GM10266 (cell line): ENCODE measurements around the gene SLFN12.
"Not testable (repeated sequence)": the region's sequence is repeated elsewhere in the genome, so short reads cannot be mapped to it uniquely, and the experiment has no call there.

Source experiments
- DNase-seq: peaks from one replicate; pipeline ENCODE4 v3.0.0; 2012; ENCODE audit errors: extremely low spot score
- TF ChIP-seq, protein P1 (sequence below): IDR thresholded peaks from 2 replicates; pipeline ENCODE4 v1.5.1; 2012; ENCODE audit warnings: mild to moderate bottlenecking, low read depth; ENCODE audit not compliant: control insufficient read depth, insufficient read depth; ENCODE audit errors: missing control alignments

The SLFN12 gene

DNA sequence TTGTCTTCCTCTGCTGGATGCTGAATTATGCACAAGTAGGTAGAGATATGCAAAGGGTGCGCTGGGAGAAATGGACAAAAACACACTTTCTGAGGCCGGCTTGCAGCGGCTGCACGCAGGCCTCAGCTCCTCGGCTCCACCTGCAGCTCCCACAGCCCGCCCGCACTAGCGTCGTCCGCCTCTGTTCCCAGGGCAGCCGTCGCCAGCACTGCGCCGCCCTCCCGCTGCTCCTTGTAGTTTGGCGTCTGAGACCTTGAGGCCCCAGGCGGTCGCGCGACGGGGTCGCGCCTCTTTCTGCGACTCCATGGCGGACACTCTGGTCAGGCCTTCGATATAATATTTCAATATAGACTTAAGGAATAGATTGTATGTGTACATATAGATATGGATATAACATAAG lies 24.8 kb downstream of the SLFN12 start:
- TF ChIP-seq, protein P1, sequence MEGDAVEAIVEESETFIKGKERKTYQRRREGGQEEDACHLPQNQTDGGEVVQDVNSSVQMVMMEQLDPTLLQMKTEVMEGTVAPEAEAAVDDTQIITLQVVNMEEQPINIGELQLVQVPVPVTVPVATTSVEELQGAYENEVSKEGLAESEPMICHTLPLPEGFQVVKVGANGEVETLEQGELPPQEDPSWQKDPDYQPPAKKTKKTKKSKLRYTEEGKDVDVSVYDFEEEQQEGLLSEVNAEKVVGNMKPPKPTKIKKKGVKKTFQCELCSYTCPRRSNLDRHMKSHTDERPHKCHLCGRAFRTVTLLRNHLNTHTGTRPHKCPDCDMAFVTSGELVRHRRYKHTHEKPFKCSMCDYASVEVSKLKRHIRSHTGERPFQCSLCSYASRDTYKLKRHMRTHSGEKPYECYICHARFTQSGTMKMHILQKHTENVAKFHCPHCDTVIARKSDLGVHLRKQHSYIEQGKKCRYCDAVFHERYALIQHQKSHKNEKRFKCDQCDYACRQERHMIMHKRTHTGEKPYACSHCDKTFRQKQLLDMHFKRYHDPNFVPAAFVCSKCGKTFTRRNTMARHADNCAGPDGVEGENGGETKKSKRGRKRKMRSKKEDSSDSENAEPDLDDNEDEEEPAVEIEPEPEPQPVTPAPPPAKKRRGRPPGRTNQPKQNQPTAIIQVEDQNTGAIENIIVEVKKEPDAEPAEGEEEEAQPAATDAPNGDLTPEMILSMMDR = no peak
- DNase-seq = no peak

DNA sequence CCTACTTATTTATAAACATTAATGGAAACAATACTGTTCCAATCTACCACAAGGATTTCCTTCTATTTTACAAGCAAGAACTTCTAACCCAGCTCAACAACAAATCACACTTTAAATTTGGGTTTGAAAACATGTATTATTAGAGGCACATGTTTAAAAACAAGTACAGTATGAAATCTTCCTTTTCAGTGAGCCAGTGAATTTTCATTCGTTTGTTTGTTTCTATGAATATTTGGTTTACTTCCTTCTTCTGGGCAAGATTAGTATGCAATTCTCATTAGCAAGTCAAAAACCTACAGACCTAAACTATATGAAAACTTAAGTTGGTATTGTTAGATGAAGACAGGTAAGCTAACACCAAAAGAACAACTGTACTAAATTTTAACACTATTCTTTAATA lies 25.7 kb downstream of the SLFN12 start:
- DNase-seq = no peak
- TF ChIP-seq, protein P1 = no peak

DNA sequence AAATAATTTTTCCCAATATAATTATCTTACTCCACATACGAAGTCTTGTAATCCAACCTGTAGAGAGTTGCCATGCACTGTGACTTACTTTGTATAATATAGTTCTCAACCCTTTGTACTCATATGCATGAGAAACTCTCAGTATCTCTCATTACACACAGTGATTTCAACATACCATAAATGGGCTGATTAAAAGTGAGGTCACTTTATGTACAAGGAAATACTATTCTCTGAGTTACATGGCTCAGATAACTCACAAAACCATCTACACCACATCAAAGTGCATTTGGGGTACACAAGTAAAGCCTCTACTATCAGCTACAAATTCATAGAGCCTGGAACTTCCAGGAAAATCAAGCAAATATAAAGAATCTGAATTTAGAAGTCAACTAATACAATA lies 27.9 kb downstream of the SLFN12 start:
- TF ChIP-seq, protein P1 = no peak
- no peak for DNase-seq

DNA sequence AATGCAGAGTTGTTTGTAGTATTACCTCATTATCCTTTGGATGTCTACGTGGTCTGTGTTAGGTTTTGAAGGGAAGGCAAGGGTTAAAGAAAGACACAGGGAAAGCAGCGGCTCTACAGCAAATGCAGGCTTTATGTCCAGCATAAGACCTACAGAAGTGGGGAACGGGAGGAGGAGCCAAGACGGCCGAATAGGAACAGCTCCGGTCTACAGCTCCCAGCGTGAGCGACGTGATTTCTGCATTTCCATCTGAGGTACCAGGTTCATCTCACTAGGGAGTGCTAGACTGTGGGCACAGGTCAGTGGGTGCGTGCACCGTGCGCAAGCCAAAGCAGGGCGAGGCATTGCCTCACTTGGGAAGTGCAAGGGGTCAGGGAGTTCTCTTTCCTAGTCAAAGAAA lies 38.5 kb downstream of the SLFN12 start:
- DNase-seq = not testable (repeated sequence)

DNA sequence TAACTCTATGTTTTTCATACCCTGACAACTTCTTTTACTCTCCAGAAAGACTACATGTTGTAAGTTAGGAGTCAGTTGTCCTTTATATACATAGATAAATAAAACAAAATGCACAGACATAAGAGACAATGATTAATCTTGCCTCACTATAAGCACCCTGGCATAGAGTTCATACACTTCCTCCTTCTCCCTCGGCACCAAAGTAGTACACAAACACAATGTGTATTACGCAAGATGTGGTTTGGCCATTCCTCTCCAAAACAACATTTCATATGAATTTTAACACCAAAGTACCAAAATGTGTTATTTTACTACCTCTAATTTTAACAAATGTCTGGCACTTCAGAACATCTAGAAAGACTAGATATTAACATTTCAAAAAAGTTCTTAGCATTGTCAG lies 41.6 kb downstream of the SLFN12 start:
- no peak for DNase-seq

DNA sequence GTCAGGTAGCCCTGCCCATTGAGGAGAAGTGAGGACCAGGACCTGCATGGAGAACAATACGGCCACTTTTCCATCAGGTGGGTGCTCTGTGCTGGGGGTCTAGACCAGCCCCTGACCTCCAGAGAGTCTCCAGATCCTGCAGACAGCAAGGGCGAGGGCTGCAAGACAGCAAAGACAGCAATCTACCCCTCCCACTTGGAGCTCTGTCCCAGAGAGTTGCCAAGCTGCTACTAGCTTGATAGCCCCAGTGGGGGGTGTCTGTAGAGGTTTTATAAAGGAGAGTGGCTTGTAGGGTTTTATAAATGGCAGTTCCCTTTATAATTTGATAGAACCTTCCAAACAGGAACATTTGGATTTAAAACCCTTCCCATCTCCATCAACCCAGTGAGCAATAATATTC lies 42.1 kb downstream of the SLFN12 start:
- no peak for DNase-seq
- TF ChIP-seq, protein P1 = no peak

More for the DNA sequence above, 41.6 kb downstream of the SLFN12 start:
- TF ChIP-seq, protein P1 = no peak

DNA sequence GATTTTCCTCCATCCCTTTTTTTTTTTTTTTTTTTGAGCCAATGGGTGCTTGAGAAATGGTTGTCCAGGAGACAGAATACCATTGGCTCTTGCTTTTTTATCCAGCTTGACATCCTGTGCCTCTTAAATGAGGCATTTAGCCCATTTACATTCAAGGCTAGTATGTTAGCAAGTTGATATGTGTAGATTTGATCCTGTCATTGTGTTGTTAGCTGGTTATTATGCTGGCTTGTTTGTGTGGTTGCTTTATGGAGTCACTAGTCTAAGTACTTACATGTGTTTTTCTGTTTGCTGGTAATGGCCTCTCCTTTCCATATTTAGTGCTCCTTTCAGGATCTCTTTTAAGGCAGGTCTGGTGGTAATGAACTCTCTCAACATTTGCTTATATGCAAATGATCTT lies 44.8 kb downstream of the SLFN12 start:
- no peak for DNase-seq

DNA sequence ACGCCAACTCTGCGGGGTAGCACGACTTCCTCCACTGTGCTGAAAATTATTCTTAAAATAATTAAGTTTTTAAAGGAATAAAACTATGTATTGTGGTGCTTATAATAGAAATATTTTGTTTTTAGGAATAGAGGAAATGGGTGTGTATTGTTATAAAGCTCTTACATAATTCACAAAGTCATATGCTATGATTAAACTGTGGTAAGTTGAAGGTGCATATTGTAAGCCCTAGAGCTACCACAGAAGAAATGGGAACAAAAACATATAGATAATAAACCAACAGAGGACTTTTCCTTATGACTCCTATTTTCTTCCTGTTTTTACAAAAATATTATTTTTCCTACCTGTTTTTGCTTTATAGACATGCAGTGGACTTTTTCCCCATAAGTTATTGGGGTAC lies 54.6 kb downstream of the SLFN12 start:
- TF ChIP-seq, protein P1 = no peak
- no peak for DNase-seq

More for the DNA sequence above, 44.8 kb downstream of the SLFN12 start:
- TF ChIP-seq, protein P1 = no peak
